Liver (tissue), 9 donors: ENCODE data around the gene CDH24. TPM values are rescaled to one million over a fixed set of nuclear protein-coding genes. Genes with fewer than 3 reads are reported as not detected.

Source experiments
- DNase-seq: peaks from one replicate; pipeline ENCODE4 v3.0.0-alpha.2; 2017; ENCODE audit warnings: low spot score
- H3K27ac ChIP-seq, 2 donors: one replicate each; pipeline ENCODE4 v1.7.0; 2013; ENCODE audit warnings: inconsistent platforms in 2 of 2, low read length in 2 of 2, control low read depth in 1 of 2, low read depth in 1 of 2, mild to moderate bottlenecking in 1 of 2
- H3K27me3 ChIP-seq, 4 donors: one replicate each; pipeline versions ENCODE4 v1.6.1 to v1.7.0; 2013; ENCODE audit warnings: low read length in 3 of 4, inconsistent platforms in 1 of 4, mild to moderate bottlenecking in 1 of 4, moderate library complexity in 1 of 4; ENCODE audit not compliant: control insufficient read depth in 4 of 4, insufficient read depth in 4 of 4
- H3K36me3 ChIP-seq, 4 donors: one replicate each; pipeline versions ENCODE4 v1.6.1 to v1.7.0; 2013; ENCODE audit warnings: low read length in 3 of 4, mild to moderate bottlenecking in 3 of 4, low read depth in 1 of 4, moderate library complexity in 1 of 4; ENCODE audit not compliant: control insufficient read depth in 4 of 4, insufficient read depth in 3 of 4
- H3K4me1 ChIP-seq, 4 donors: one replicate each; pipeline versions ENCODE4 v1.6.1 to v1.7.0; 2013; ENCODE audit warnings: low read length in 3 of 4, mild to moderate bottlenecking in 3 of 4, moderate library complexity in 1 of 4; ENCODE audit not compliant: control insufficient read depth in 4 of 4, insufficient read depth in 4 of 4
- H3K4me3 ChIP-seq, 3 donors: one replicate each; pipeline versions ENCODE4 v1.6.1 to v1.7.0; 2013; ENCODE audit warnings: low read length in 3 of 3, control low read depth in 1 of 3, low read depth in 1 of 3, mild to moderate bottlenecking in 1 of 3
- H3K9ac ChIP-seq, 2 donors: one replicate each; pipeline ENCODE4 v1.7.0; 2013; ENCODE audit warnings: low read length in 2 of 2, mild to moderate bottlenecking in 2 of 2, moderate library complexity in 2 of 2, control low read depth in 1 of 2, low read depth in 1 of 2
- H3K9me3 ChIP-seq, 4 donors: one replicate each; pipeline versions ENCODE4 v1.6.1 to v1.7.0; 2013; ENCODE audit warnings: low read length in 3 of 4; ENCODE audit not compliant: control insufficient read depth in 4 of 4
- EGR1 ChIP-seq, 2 donors: IDR thresholded peaks; 2 replicates each; pipeline ENCODE4 v1.6.1; 2016 to 2018; ENCODE audit warnings: antibody characterized with exemption in 2 of 2, low read depth in 2 of 2
- FOXA1 ChIP-seq: IDR thresholded peaks from 2 replicates; pipeline ENCODE4 v1.6.1; 2016; ENCODE audit warnings: antibody characterized with exemption
- FOXA2 ChIP-seq: IDR thresholded peaks from 2 replicates; pipeline ENCODE4 v1.6.1; 2016; ENCODE audit warnings: antibody characterized with exemption
- GABPA ChIP-seq, 2 donors: IDR thresholded peaks in 1 of 2; conservative IDR thresholded peaks in 1 of 2; 2 replicates each; pipeline ENCODE4 v1.6.1; 2016; ENCODE audit warnings: antibody characterized with exemption in 2 of 2, mild to moderate bottlenecking in 1 of 2, moderate library complexity in 1 of 2
- HNF4A ChIP-seq, 2 donors: conservative IDR thresholded peaks; 2 replicates each; pipeline ENCODE4 v1.6.1; 2016; ENCODE audit warnings: antibody characterized with exemption in 2 of 2, mild to moderate bottlenecking in 2 of 2
- HNF4G ChIP-seq: IDR thresholded peaks from 2 replicates; pipeline ENCODE4 v1.6.1; 2016; ENCODE audit warnings: antibody characterized with exemption
- JUND ChIP-seq, 2 donors: IDR thresholded peaks; 2 replicates each; pipeline ENCODE4 v1.6.1; 2016; ENCODE audit warnings: antibody characterized with exemption in 2 of 2
- NR2F2 ChIP-seq: IDR thresholded peaks from 2 replicates; pipeline ENCODE4 v1.6.1; 2016; ENCODE audit warnings: antibody characterized with exemption
- RAD21 ChIP-seq, 2 donors: IDR thresholded peaks; 2 replicates each; pipeline ENCODE4 v1.6.1; 2016; ENCODE audit warnings: antibody characterized with exemption in 2 of 2, mild to moderate bottlenecking in 2 of 2
- RXRA ChIP-seq, 2 donors: IDR thresholded peaks; 2 replicates each; pipeline ENCODE4 v1.6.1; 2017 to 2018; ENCODE audit warnings: antibody characterized with exemption in 2 of 2, mild to moderate bottlenecking in 1 of 2
- SP1 ChIP-seq: IDR thresholded peaks from 2 replicates; pipeline ENCODE4 v1.6.1; 2018; ENCODE audit warnings: antibody characterized with exemption, mild to moderate bottlenecking
- TAF1 ChIP-seq: conservative IDR thresholded peaks from 2 replicates; pipeline ENCODE4 v1.6.1; 2016; ENCODE audit warnings: antibody characterized with exemption, mild to moderate bottlenecking
- YY1 ChIP-seq: IDR thresholded peaks from 2 replicates; pipeline ENCODE4 v1.6.1; 2016; ENCODE audit warnings: antibody characterized with exemption, mild to moderate bottlenecking
- WGBS: extraction: QIAGEN DNeasy Blood & Tissue Kit; methylation state at CpG from one replicate; pipeline ENCODE4 v1.1.7; 2013; 5-methylcytosine and 5-hydroxymethylcytosine counted together
- polyA plus RNA-seq, 2 donors: library from polyadenylated mRNA; stranded (reverse) in 1 of 2; unstranded in 1 of 2; fragments of 200-250 nt in 1 of 2; fragments of >200 nt in 1 of 2; fragmentation: Nextera tagmentation in 1 of 2; extraction: Ambion mirVana in 1 of 2; gene quantifications; one replicate each; pipeline versions ENCODE4 v1.2.1 to v1.2.3, GENCODE V29; 2013 to 2015
- total RNA-seq, 2 donors: library from RNA; depleted of rRNA; stranded (reverse); fragments of >200 nt; gene quantifications; one replicate each; pipeline ENCODE4 v1.2.3, GENCODE V29; 2014
- TF ChIP-seq, protein P1 (sequence below): IDR thresholded peaks from 2 replicates; pipeline ENCODE4 v1.6.1; 2016; ENCODE audit warnings: antibody characterized with exemption
- TF ChIP-seq, protein P2 (sequence below): IDR thresholded peaks from 2 replicates; pipeline ENCODE4 v1.6.1; 2016; ENCODE audit warnings: antibody characterized with exemption
- TF ChIP-seq, protein P3 (sequence below): fragments of 150-350 bp; IDR thresholded peaks from 2 replicates; pipeline ENCODE4 v1.5.1; 2017; ENCODE audit warnings: improper control_type of control experiment, low read depth, low read length; ENCODE audit not compliant: missing input control
- TF ChIP-seq, protein P4 (sequence below): IDR thresholded peaks from 2 replicates; pipeline ENCODE4 v1.6.1; 2016; ENCODE audit warnings: antibody characterized with exemption, mild to moderate bottlenecking
- TF ChIP-seq, protein P5 (sequence below): IDR thresholded peaks from 2 replicates; pipeline ENCODE4 v1.6.1; 2016; ENCODE audit warnings: antibody characterized with exemption
- donor health status: healthy.
- donor health status: healthy.
- donor health status: healthy.
- donor health status: healthy.
- donor health status: healthy.

CDH24 gene
- total and polyA plus RNA-seq, 4 donors: 0.23 to 0.50 (median 0.38) TPM; not detected in 1

DNA sequence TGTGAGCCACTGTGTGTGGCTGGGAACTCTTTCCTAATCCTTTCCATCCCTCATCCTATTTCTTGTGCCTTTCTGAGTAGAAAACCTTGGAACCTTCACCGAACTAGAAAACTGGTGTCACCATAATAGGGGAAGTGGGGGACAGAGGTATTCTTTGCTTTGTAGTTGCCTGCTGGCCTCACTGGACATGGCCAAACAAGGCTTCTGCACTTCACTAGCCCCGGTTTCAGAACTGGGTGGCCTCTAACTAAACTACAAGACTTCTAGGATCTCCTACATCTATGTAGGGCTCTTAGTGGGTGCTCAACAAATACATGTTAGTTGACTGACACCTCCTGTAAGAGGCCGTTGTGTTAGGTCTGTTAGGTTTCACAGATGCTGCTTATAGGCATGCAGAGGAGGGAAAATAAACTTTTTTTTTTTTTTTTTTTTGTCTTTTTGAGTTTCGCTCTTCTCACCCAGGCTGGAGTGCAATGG, 48.1 kb upstream of the CDH24 start:
- Histone ChIP-seq H3K27ac (no peak overlapping the region), H3K36me3 (no peaks in the 10 kb centered on the region), H3K4me1 (no peaks in the 10 kb centered on the region), H3K9ac (no peak overlapping the region), H3K9me3 (no peaks in the 10 kb centered on the region), H3K27me3 (no peaks in the 10 kb centered on the region), H3K4me3 (no peak overlapping the region)
- TF ChIP-seq HNF4G (no peak), HNF4A (conservative IDR thresholded peaks at IDR 0.05) (no peak), FOXA1 (no peak), NR2F2 (no peak), RAD21 (IDR thresholded peaks at IDR 0.05) (no peak), YY1 (no peak), GABPA (IDR thresholded peaks at IDR 0.05 in 1 of 2, conservative IDR thresholded peaks at IDR 0.05 in 1 of 2) (no peak), JUND (IDR thresholded peaks at IDR 0.05) (no peak), FOXA2 (no peak), TAF1 (no peak), RXRA (IDR thresholded peaks at IDR 0.05) (no peak), SP1 (no peak), EGR1 (IDR thresholded peaks at IDR 0.05; ENCODE audit: low read depth in 2 of 2) (no peak)
- TF ChIP-seq, protein P1, sequence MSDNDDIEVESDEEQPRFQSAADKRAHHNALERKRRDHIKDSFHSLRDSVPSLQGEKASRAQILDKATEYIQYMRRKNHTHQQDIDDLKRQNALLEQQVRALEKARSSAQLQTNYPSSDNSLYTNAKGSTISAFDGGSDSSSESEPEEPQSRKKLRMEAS: no peak
- TF ChIP-seq, protein P2, sequence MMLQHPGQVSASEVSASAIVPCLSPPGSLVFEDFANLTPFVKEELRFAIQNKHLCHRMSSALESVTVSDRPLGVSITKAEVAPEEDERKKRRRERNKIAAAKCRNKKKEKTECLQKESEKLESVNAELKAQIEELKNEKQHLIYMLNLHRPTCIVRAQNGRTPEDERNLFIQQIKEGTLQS: no peak
- TF ChIP-seq, protein P3, sequence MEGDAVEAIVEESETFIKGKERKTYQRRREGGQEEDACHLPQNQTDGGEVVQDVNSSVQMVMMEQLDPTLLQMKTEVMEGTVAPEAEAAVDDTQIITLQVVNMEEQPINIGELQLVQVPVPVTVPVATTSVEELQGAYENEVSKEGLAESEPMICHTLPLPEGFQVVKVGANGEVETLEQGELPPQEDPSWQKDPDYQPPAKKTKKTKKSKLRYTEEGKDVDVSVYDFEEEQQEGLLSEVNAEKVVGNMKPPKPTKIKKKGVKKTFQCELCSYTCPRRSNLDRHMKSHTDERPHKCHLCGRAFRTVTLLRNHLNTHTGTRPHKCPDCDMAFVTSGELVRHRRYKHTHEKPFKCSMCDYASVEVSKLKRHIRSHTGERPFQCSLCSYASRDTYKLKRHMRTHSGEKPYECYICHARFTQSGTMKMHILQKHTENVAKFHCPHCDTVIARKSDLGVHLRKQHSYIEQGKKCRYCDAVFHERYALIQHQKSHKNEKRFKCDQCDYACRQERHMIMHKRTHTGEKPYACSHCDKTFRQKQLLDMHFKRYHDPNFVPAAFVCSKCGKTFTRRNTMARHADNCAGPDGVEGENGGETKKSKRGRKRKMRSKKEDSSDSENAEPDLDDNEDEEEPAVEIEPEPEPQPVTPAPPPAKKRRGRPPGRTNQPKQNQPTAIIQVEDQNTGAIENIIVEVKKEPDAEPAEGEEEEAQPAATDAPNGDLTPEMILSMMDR: no peak
- TF ChIP-seq, protein P4, sequence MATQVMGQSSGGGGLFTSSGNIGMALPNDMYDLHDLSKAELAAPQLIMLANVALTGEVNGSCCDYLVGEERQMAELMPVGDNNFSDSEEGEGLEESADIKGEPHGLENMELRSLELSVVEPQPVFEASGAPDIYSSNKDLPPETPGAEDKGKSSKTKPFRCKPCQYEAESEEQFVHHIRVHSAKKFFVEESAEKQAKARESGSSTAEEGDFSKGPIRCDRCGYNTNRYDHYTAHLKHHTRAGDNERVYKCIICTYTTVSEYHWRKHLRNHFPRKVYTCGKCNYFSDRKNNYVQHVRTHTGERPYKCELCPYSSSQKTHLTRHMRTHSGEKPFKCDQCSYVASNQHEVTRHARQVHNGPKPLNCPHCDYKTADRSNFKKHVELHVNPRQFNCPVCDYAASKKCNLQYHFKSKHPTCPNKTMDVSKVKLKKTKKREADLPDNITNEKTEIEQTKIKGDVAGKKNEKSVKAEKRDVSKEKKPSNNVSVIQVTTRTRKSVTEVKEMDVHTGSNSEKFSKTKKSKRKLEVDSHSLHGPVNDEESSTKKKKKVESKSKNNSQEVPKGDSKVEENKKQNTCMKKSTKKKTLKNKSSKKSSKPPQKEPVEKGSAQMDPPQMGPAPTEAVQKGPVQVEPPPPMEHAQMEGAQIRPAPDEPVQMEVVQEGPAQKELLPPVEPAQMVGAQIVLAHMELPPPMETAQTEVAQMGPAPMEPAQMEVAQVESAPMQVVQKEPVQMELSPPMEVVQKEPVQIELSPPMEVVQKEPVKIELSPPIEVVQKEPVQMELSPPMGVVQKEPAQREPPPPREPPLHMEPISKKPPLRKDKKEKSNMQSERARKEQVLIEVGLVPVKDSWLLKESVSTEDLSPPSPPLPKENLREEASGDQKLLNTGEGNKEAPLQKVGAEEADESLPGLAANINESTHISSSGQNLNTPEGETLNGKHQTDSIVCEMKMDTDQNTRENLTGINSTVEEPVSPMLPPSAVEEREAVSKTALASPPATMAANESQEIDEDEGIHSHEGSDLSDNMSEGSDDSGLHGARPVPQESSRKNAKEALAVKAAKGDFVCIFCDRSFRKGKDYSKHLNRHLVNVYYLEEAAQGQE: no peak
- TF ChIP-seq, protein P5, sequence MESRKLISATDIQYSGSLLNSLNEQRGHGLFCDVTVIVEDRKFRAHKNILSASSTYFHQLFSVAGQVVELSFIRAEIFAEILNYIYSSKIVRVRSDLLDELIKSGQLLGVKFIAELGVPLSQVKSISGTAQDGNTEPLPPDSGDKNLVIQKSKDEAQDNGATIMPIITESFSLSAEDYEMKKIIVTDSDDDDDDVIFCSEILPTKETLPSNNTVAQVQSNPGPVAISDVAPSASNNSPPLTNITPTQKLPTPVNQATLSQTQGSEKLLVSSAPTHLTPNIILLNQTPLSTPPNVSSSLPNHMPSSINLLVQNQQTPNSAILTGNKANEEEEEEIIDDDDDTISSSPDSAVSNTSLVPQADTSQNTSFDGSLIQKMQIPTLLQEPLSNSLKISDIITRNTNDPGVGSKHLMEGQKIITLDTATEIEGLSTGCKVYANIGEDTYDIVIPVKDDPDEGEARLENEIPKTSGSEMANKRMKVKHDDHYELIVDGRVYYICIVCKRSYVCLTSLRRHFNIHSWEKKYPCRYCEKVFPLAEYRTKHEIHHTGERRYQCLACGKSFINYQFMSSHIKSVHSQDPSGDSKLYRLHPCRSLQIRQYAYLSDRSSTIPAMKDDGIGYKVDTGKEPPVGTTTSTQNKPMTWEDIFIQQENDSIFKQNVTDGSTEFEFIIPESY: no peak
- WGBS: 86% methylated on average over 4 of the region's 4 CpGs
- DNase-seq: no peak
